HepG2 (cell line): ENCODE measurements around the gene RRAD. TPM values are rescaled to one million over a fixed set of nuclear protein-coding genes. Genes with fewer than 3 reads are reported as not detected.

Source experiments
- ATF4 ChIP-seq, 2 experiments: fragments of 450-650 bp in 1 of 2; sonication (generic) in 1 of 2; formaldehyde crosslinking; IDR thresholded peaks; 2 replicates each; pipeline versions ENCODE4 v1.5.0 to v1.8.0; 2020 to 2022; ENCODE audit warnings: mild to moderate bottlenecking in 1 of 2, missing genetic modification reagents in 1 of 2
- CREBL2 ChIP-seq: sonication (generic); formaldehyde crosslinking; IDR thresholded peaks from 2 replicates; pipeline ENCODE4 v1.8.1; 2023; ENCODE audit warnings: missing genetic modification reagents, mild to moderate bottlenecking, borderline replicate concordance
- GPBP1L1 ChIP-seq: sonication (generic); formaldehyde crosslinking; IDR thresholded peaks from 2 replicates; pipeline ENCODE4 v1.5.0; 2020; ENCODE audit warnings: mild to moderate bottlenecking, missing genetic modification reagents
- MYPOP ChIP-seq: sonication (generic); formaldehyde crosslinking; IDR thresholded peaks from 2 replicates; pipeline ENCODE4 v1.8.1; 2023; ENCODE audit warnings: mild to moderate bottlenecking, moderate library complexity, missing genetic modification reagents
- RBFOX2 ChIP-seq: fragments of 200-400 bp; formaldehyde crosslinking; IDR thresholded peaks from 2 replicates; pipeline ENCODE4 v1.6.1; 2017; ENCODE audit warnings: low read depth, mild to moderate bottlenecking, low read length
- SIN3B ChIP-seq: fragments of 150-350 bp; IDR thresholded peaks from 2 replicates; pipeline ENCODE4 v1.6.1; 2014; ENCODE audit warnings: low read length
- SKI ChIP-seq: fragments of 450-650 bp; IDR thresholded peaks from one replicate; pipeline ENCODE4 v1.6.1; 2018; ENCODE audit warnings: mild to moderate bottlenecking; ENCODE audit not compliant: partially characterized antibody
- THAP11 ChIP-seq: IDR thresholded peaks from 2 replicates; pipeline ENCODE4 v1.6.1; 2016; ENCODE audit warnings: missing biosample characterization, missing genetic modification reagents
- TMF1 ChIP-seq: sonication (generic); formaldehyde crosslinking; IDR thresholded peaks from 2 replicates; pipeline ENCODE4 v1.8.1; 2022; ENCODE audit warnings: low read depth, missing genetic modification reagents
- ZBTB3 ChIP-seq: sonication (generic); formaldehyde crosslinking; IDR thresholded peaks from 2 replicates; pipeline ENCODE4 v1.4.0; 2020; ENCODE audit warnings: low read depth, mild to moderate bottlenecking, moderate library complexity, missing genetic modification reagents, borderline replicate concordance
- ZBTB42 ChIP-seq: sonication (generic); formaldehyde crosslinking; IDR thresholded peaks from 2 replicates; pipeline ENCODE4 v1.5.0; 2020; ENCODE audit warnings: mild to moderate bottlenecking, missing genetic modification reagents
- ZBTB44 ChIP-seq: sonication (generic); formaldehyde crosslinking; IDR thresholded peaks from 2 replicates; pipeline ENCODE4 v1.4.0; 2020; ENCODE audit warnings: missing genetic modification reagents
- ZKSCAN5 ChIP-seq: sonication (generic); formaldehyde crosslinking; IDR thresholded peaks from 2 replicates; pipeline ENCODE4 v1.5.1; 2020; ENCODE audit warnings: mild to moderate bottlenecking, missing genetic modification reagents
- ZNF138 ChIP-seq: sonication (generic); formaldehyde crosslinking; IDR thresholded peaks from 2 replicates; pipeline ENCODE4 v1.5.0; 2020; ENCODE audit warnings: mild to moderate bottlenecking, low read depth, missing genetic modification reagents
- ZNF224 ChIP-seq: sonication (generic); formaldehyde crosslinking; IDR thresholded peaks from 2 replicates; pipeline ENCODE4 v1.5.0; 2020; ENCODE audit warnings: mild to moderate bottlenecking, missing genetic modification reagents
- ZNF549 ChIP-seq: sonication (generic); formaldehyde crosslinking; IDR thresholded peaks from 2 replicates; pipeline ENCODE4 v1.5.0; 2020; ENCODE audit warnings: missing genetic modification reagents
- ZNF639 ChIP-seq: conservative IDR thresholded peaks from 2 replicates; pipeline ENCODE4 v1.6.1; 2018; ENCODE audit warnings: missing genetic modification reagents
- ZNF772 ChIP-seq: sonication (generic); formaldehyde crosslinking; IDR thresholded peaks from 2 replicates; pipeline ENCODE4 v1.5.0; 2020; ENCODE audit warnings: mild to moderate bottlenecking, missing genetic modification reagents
- ZSCAN30 ChIP-seq: sonication (generic); formaldehyde crosslinking; IDR thresholded peaks from 2 replicates; pipeline ENCODE4 v1.5.0; 2020; ENCODE audit warnings: mild to moderate bottlenecking, missing genetic modification reagents
- polyA plus RNA-seq, 8 experiments: library from polyadenylated mRNA; depleted of rRNA in 3 of 8; stranded (reverse) in 7 of 8; unstranded in 1 of 8; fragments of >200 nt; fragmentation: Illumina TruSeq in 4 of 8; extraction: Trizol in 4 of 8; gene quantifications; 2 replicates each; pipeline versions ENCODE4 v1.2.1 to v1.2.3, GENCODE V29; 2011 to 2016; ENCODE audit warnings: low read depth in 4 of 8, missing spikeins in 1 of 8, mixed read lengths in 1 of 8; ENCODE audit not compliant: insufficient read depth in 1 of 8
- total RNA-seq, 5 experiments: library from RNA; depleted of rRNA; stranded (reverse); fragments of >200 nt; fragmentation: Illumina TruSeq; extraction: Trizol; gene quantifications; 2 replicates each; pipeline ENCODE4 v1.2.3, GENCODE V29; 2016; ENCODE audit warnings: low read depth in 1 of 5
- TF ChIP-seq, protein P1 (sequence below): IDR thresholded peaks from 2 replicates; pipeline ENCODE4 v1.6.1; 2016; ENCODE audit warnings: low read depth
- TF ChIP-seq, protein P2 (sequence below): sonication (generic); formaldehyde crosslinking; IDR thresholded peaks from 2 replicates; pipeline ENCODE4 v1.4.0; 2020; ENCODE audit warnings: mild to moderate bottlenecking, missing genetic modification reagents

The RRAD gene
- total and polyA plus RNA-seq, 2 of the 13 experiments (the other 11 are each of a cell fraction or from before 2014, with no cell fraction given) = 0.80 to 1.1 TPM

GRCh38 chr16:66872943-66873684, 52.2 kb downstream of the RRAD start (continued):
- no peak for TF ChIP-seq GPBP1L1 (CRISPR knock-in tag)
- TF ChIP-seq, protein P1, sequence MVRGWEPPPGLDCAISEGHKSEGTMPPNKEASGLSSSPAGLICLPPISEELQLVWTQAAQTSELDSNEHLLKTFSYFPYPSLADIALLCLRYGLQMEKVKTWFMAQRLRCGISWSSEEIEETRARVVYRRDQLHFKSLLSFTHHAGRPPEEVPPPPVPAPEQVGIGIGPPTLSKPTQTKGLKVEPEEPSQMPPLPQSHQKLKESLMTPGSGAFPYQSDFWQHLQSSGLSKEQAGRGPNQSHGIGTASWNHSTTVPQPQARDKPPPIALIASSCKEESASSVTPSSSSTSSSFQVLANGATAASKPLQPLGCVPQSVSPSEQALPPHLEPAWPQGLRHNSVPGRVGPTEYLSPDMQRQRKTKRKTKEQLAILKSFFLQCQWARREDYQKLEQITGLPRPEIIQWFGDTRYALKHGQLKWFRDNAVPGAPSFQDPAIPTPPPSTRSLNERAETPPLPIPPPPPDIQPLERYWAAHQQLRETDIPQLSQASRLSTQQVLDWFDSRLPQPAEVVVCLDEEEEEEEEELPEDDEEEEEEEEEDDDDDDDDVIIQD (CRISPR knock-in tag) = no peak
- TF ChIP-seq SKI = no peak
- no peak for TF ChIP-seq ZNF549 (CRISPR knock-in tag)
- TF ChIP-seq THAP11 = peak; percentile 56
- TF ChIP-seq ZBTB42 (CRISPR knock-in tag) = no peak
- peak in 1 of 2 experiments; percentile 47; a peak in 1 of 4 replicates for TF ChIP-seq ATF4 (CRISPR knock-in tag; IDR thresholded peaks at IDR 0.05)
- no peak for TF ChIP-seq ZBTB44
- no peak for TF ChIP-seq ZSCAN30 (CRISPR knock-in tag)
- TF ChIP-seq, protein P2, sequence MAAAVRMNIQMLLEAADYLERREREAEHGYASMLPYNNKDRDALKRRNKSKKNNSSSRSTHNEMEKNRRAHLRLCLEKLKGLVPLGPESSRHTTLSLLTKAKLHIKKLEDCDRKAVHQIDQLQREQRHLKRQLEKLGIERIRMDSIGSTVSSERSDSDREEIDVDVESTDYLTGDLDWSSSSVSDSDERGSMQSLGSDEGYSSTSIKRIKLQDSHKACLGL = peak; percentile 81
- TF ChIP-seq ZKSCAN5 (CRISPR knock-in tag) = no peak
- TF ChIP-seq ZNF224 = no peak
- peak; percentile 99 for TF ChIP-seq ZNF772 (CRISPR knock-in tag)
- TF ChIP-seq ZNF639 = 0 out of 2 replicates have a peak, but pooled peaks have one; percentile 35
- TF ChIP-seq RBFOX2 = no peak
- peak; percentile 67; the same call in 1 of the 2 replicates for TF ChIP-seq TMF1 (CRISPR knock-in tag)
- no peak for TF ChIP-seq ZNF138 (CRISPR knock-in tag)
- no peak for TF ChIP-seq SIN3B
- 0 out of 2 replicates have a peak, but pooled peaks have one; percentile 53 for TF ChIP-seq MYPOP (CRISPR knock-in tag)
- TF ChIP-seq CREBL2 (CRISPR knock-in tag) = no peak
- no peak for TF ChIP-seq ZBTB3
